OCI-LY7 (cell line): ENCODE data around the gene OBI1. TPM values are rescaled to one million over a fixed set of nuclear protein-coding genes. Genes with fewer than 3 reads are reported as not detected.

Experiments
- BruUV-seq: library from RNA; stranded (reverse); fragments of 400-500 nt; replicated peaks from 2 replicates; lab custom pipeline; 2021; lab: Mats Ljungman, UMichigan
- CTCF ChIA-PET: fragments of 300-600 bp; sonication (Branson Sonifier 250); formaldehyde crosslinking; loops from one replicate; lab custom pipeline; 2022; ENCODE audit warnings: antibody characterized with exemption; ENCODE audit not compliant: unreplicated experiment; lab: Charles Lee
- POLR2A ChIA-PET: fragments of 300-600 bp; sonication (Branson Sonifier 250); formaldehyde crosslinking; loops from one replicate; lab custom pipeline; 2022; ENCODE audit warnings: antibody characterized with exemption; lab: Charles Lee
- DNase-seq: peaks from one replicate; pipeline ENCODE4 v3.0.0-alpha.2; 2015; ENCODE audit warnings: low spot score
- H2AFZ ChIP-seq: fragments of 200-600 bp; sonication (generic), shearing (Covaris generic); 2 replicates; pipeline ENCODE4 v1.6.1; 2014; ENCODE audit warnings: mild to moderate bottlenecking, antibody characterized with exemption, low read length, moderate library complexity
- H3K27ac ChIP-seq: fragments of 200-600 bp; sonication (generic); 2 replicates; pipeline ENCODE4 v1.5.1; 2014; ENCODE audit warnings: mixed run types, low read depth, mild to moderate bottlenecking, moderate library complexity, low read length, inconsistent platforms; ENCODE audit not compliant: poor library complexity, severe bottlenecking
- H3K36me3 ChIP-seq: fragments of 200-600 bp; sonication (generic); 2 replicates; pipeline ENCODE4 v1.6.1; 2014; ENCODE audit warnings: mild to moderate bottlenecking, antibody characterized with exemption, low read length, moderate library complexity, mixed read lengths; ENCODE audit not compliant: insufficient read depth
- H3K4me1 ChIP-seq: fragments of 200-600 bp; sonication (generic); 2 replicates; pipeline ENCODE4 v1.5.1; 2014; ENCODE audit warnings: mild to moderate bottlenecking, low read length; ENCODE audit not compliant: insufficient read depth, poor library complexity, severe bottlenecking
- H3K4me2 ChIP-seq: fragments of 200-600 bp; sonication (generic); 2 replicates; pipeline ENCODE4 v1.6.1; 2014; ENCODE audit warnings: mild to moderate bottlenecking, low read length
- H3K4me3 ChIP-seq: fragments of 200-600 bp; sonication (generic); 2 replicates; pipeline ENCODE4 v1.5.1; 2014; ENCODE audit warnings: mild to moderate bottlenecking, low read depth, low read length; ENCODE audit not compliant: poor library complexity, severe bottlenecking
- H3K79me2 ChIP-seq: fragments of 200-600 bp; sonication (generic); 2 replicates; pipeline ENCODE4 v1.6.1; 2016; ENCODE audit warnings: low read depth, mild to moderate bottlenecking, low read length, moderate library complexity, mixed read lengths; ENCODE audit not compliant: insufficient read depth
- H3K9me2 ChIP-seq: fragments of 200-600 bp; sonication (generic); 2 replicates; pipeline ENCODE4 v1.6.1; 2016; ENCODE audit warnings: mild to moderate bottlenecking, low read length, mixed read lengths; ENCODE audit not compliant: insufficient read depth
- H3K9me3 ChIP-seq: fragments of 200-600 bp; sonication (generic); 2 replicates; pipeline ENCODE4 v1.6.1; 2014; ENCODE audit warnings: mild to moderate bottlenecking, mixed run types, low read length, mixed read lengths
- H4K20me1 ChIP-seq: fragments of 200-600 bp; sonication (generic); 2 replicates; pipeline ENCODE4 v1.6.1; 2014; ENCODE audit warnings: mild to moderate bottlenecking, antibody characterized with exemption, low read length, moderate library complexity, mixed read lengths; ENCODE audit not compliant: insufficient read depth
- EZH2phosphoT487 ChIP-seq: fragments of 200-600 bp; sonication (generic); IDR thresholded peaks from 2 replicates; pipeline ENCODE4 v1.6.1; 2018; ENCODE audit warnings: low read depth, borderline replicate concordance, mild to moderate bottlenecking, mixed run types, antibody characterized with exemption, low read length, moderate library complexity, mixed read lengths
- intact Hi-C: fragments of 100-400 bp; cut with micrococcal nuclease; formaldehyde crosslinking; loops from one replicate; pipeline ENCODE4 v1.10.0; 2022; ENCODE audit not compliant: unreplicated experiment
- total RNA-seq, 2 experiments: library from RNA; depleted of rRNA in 1 of 2; stranded (reverse); fragments of >200 nt in 1 of 2; shearing (Covaris generic) in 1 of 2; gene quantifications; 2 replicates each; pipeline ENCODE4 v1.2.3, GENCODE V29; 2014 to 2022
- TF ChIP-seq, protein P1 (sequence below): fragments of 200-600 bp; sonication (generic); conservative IDR thresholded peaks from 2 replicates; pipeline ENCODE4 v1.5.1; 2014; ENCODE audit warnings: mild to moderate bottlenecking, antibody characterized with exemption, low read length, moderate library complexity, mixed read lengths

OBI1 gene
- total RNA-seq, 2 experiments from 2014 or later: 17.9 to 18.3 TPM

DNA sequence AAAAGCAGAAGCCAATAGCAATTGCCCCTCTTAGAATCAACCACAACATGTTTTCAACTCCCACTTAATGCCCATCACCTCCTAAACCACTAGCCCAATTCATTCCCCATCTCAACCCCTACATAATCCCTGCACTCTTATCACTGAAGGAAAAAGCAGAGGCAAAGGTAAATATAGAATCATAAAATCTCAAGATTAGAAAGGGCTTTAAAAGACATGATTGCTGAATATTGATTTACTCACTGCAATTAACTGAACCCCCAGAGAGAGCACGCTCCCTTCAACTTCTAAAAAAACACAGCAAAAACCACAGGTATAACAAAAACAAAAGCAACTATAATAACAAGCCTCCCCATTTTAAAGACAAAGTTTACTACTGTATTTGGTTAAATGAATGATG lies 40.5 kb downstream of the OBI1 start:
- TF ChIP-seq, protein P1, sequence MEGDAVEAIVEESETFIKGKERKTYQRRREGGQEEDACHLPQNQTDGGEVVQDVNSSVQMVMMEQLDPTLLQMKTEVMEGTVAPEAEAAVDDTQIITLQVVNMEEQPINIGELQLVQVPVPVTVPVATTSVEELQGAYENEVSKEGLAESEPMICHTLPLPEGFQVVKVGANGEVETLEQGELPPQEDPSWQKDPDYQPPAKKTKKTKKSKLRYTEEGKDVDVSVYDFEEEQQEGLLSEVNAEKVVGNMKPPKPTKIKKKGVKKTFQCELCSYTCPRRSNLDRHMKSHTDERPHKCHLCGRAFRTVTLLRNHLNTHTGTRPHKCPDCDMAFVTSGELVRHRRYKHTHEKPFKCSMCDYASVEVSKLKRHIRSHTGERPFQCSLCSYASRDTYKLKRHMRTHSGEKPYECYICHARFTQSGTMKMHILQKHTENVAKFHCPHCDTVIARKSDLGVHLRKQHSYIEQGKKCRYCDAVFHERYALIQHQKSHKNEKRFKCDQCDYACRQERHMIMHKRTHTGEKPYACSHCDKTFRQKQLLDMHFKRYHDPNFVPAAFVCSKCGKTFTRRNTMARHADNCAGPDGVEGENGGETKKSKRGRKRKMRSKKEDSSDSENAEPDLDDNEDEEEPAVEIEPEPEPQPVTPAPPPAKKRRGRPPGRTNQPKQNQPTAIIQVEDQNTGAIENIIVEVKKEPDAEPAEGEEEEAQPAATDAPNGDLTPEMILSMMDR: no peak
- no peak for TF ChIP-seq EZH2phosphoT487
- ChIA-PET CTCF (no interaction called here), POLR2A (interaction anchor here (0.7 to 0.8 kb wide), 2 partner anchors 38 to 126 kb away, joined by 3 read pairs; no protein-coding TSS in a partner anchor)
- H4K20me1 ChIP-seq: peaks cover 16% of the 10 kb centered on the region
- no peak overlapping the region for H3K4me3 ChIP-seq
- H3K4me2 ChIP-seq: no peak overlapping the region
- no peak for DNase-seq
- peaks cover 86% of the 10 kb centered on the region for H3K36me3 ChIP-seq
- intact Hi-C loops: no loop called here
- H3K79me2 ChIP-seq: no peaks in the 10 kb centered on the region; the same call in 1 of the 2 replicates
- H3K27ac ChIP-seq: no peak overlapping the region
- BruUV-seq: no TSS peak
- no peaks in the 10 kb centered on the region for H3K4me1 ChIP-seq
- no peaks in the 10 kb centered on the region for H3K9me2 ChIP-seq
- no peaks in the 10 kb centered on the region for H3K9me3 ChIP-seq
- H2AFZ ChIP-seq: no peak overlapping the region

GRCh38 chr13:78611040-78611439 lies 47.9 kb downstream of the OBI1 start:
- Histone ChIP-seq H4K20me1 (peaks cover 13% of the 10 kb centered on the region; the same call in 1 of the 2 replicates), H2AFZ (no peak overlapping the region), H3K27ac (no peak overlapping the region), H3K4me2 (no peak overlapping the region), H3K79me2 (no peaks in the 10 kb centered on the region), H3K4me1 (peaks cover 5% of the 10 kb centered on the region), H3K36me3 (peaks cover 30% of the 10 kb centered on the region), H3K4me3 (no peak overlapping the region), H3K9me3 (no peaks in the 10 kb centered on the region), H3K9me2 (no peaks in the 10 kb centered on the region)
- ChIA-PET CTCF (no interaction called here), POLR2A (no interaction called here)
- intact Hi-C loops: no loop called here
- DNase-seq: no peak
- no TSS peak for BruUV-seq
- TF ChIP-seq, protein P1: no peak
- TF ChIP-seq EZH2phosphoT487: no peak

DNA sequence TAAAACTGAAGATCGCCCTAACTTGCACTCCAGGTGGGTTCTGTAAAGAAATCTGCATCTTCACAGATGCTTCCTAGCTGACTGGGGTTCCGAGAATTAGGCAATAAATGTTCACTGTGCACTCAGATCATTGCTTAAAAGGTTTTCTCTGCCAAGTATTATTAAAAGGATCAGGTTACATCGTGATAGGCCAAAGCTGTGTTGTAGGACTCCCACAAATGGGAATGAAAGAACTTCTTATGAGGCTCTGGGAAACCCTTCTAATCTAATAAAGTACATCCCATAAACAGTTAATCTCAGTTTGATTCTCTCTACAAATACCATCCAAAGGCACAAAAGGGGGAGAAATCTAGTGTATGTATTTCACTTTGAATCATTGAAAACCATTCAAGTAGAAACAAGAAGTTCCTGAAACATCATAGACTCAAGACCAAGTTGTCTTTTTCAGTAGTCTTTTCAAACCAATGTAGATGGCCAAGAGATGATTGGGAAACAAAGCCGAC lies 48.5 kb downstream of the OBI1 start:
- POLR2A ChIA-PET: interaction anchor here (0.6 to 0.8 kb wide), 2 partner anchors 9 to 26 kb away, joined by 3 read pairs; no protein-coding TSS in a partner anchor

More for the DNA sequence above, 48.5 kb downstream of the OBI1 start:
- intact Hi-C loops: no loop called here
- Histone ChIP-seq H3K4me2 (no peak overlapping the region), H3K27ac (no peak overlapping the region), H2AFZ (no peak overlapping the region), H3K79me2 (no peaks in the 10 kb centered on the region), H3K9me2 (no peaks in the 10 kb centered on the region), H3K4me1 (peaks cover 11% of the 10 kb centered on the region), H4K20me1 (peaks cover 13% of the 10 kb centered on the region; the same call in 1 of the 2 replicates), H3K9me3 (no peaks in the 10 kb centered on the region), H3K4me3 (no peak overlapping the region), H3K36me3 (peaks cover 24% of the 10 kb centered on the region)
- CTCF ChIA-PET: no interaction called here
- BruUV-seq: no TSS peak
- no peak for DNase-seq
- no peak for TF ChIP-seq EZH2phosphoT487
- TF ChIP-seq, protein P1: no peak
